HL-60/S4 treated with retinoic acid at 250 ng/mL for 4 days and 3 days (cell line): ENCODE data around the gene HCFC1.

Experiments used
- in situ Hi-C: fragments of 300-500 bp; cut with MboI; formaldehyde crosslinking; loops from 2 replicates; pipeline ENCODE4 v1.7.0; 2022; ENCODE audit warnings: low sequenced_read_pairs

The HCFC1 gene

GRCh38 chrX:153971450-153972367, at the start of gene HCFC1:
TSS of gene HCFC1 (minus strand) at chrX:153971818. CDS start at chrX:153970840, 978 bp downstream.
- in situ Hi-C loops: no loop called here

- in situ Hi-C loops: no loop called here
Observed at GRCh38 chrX:154021131-154021611, 49.6 kb upstream of the HCFC1 start.

DNA sequence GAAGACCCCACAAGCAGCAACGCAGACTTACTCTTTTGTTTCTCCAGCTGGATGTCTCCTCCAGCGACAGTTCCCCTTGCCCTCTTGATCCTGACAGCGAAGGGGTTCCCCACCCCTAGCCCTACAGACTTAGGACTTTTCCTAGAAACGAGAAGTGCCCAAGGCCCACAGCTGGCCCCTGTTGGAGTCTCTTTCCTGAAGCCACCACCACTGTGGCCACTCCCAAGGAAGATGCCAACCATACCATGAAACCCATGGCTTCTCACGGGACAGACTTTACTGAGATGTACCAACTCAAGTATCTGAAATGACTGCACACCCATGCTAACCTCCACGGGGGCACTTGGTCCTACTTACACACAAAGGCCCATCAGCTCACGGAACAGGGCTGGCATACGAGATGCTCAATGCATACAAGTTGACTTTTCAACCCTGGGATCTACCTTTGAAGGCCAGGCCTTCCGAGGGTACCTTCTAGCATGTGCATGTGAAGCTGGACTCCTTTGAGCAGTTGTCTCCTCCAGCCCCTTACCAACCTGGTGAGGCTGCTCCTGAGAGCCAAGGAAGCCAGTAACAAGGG, 49.0 kb upstream of the HCFC1 start:
- in situ Hi-C loops: no loop called here

DNA sequence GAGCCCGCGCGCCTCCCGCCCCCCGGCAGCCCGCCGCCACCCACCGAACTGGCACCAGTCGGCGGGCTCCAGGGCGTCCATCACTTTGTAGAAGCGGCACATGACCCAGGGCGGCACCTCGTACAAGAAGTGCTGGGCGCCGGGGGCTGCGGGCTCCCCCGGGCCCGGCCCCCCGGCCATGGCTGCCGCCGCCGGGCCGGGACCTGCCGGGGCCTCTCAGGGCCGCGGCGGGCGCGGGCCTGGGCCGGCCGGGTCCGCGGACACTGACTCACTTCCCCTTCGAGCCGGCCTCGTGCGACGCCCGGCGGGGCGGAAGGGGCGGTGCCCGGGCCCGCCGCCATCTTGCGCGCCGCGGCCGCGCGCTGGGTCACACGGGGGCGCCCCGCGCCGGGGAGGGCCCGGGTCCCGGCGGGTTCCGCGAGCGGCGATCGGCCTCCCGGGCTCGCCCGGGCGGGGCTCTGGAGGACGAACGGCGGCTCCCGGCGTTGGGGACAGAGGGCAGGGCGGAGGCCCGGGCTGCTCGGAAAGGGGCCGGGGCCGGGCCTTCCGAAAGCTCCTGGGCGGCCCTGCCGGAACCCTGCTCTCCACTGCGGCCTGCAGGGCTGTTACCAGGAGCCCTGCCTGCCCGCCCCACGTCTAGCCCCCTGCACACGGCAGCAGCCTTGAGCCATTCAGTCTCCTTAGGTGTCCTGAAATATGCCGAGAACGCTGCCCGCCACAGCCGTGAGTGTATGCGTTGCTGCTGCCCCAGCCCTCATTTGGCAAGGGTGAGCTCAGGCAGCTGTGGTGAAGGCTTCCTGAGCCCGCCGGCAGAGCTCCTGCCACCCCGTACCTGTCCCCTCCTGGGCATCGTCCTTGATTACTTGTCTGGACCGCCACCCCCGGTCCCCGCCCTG, 48.3 kb upstream of the HCFC1 start, which contains the start of gene IRAK1:
Gene IRAK1 (minus strand): TSS at position 270 of the 896 bp plus-strand sequence. CDS start 90 bp downstream, at position 180.
- in situ Hi-C loops: no loop called here

- in situ Hi-C loops: no loop called here
Observed at GRCh38 chrX:154019061-154019621, 47.5 kb upstream of the HCFC1 start.

DNA sequence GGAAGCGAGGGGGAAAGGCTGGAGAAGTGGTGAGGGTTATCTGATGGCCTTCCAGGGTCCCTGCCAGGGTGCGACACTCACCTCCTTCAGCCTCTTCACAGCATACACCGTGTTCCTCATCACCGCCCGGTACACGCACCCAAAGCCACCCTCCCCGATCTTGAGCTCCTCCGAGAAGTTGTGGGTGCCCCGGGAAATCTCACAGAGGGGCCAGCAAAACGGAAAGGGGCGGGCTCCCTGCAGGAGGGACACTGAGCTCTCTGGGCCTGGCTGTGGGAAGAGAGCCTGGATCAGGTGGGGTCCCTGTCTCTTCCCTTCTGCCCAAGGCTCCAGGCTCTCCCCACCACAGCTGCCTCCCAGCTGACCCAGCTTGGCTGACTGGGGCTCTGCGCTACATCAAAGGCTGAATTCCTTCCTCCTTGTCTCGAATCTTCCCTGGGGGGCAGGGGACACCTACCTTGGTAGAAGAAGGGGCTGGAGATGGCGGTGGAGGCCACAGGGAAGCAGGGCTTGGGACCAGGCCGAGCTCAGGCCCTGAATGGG, 47.0 kb upstream of the HCFC1 start:
- in situ Hi-C loops: no loop called here

DNA sequence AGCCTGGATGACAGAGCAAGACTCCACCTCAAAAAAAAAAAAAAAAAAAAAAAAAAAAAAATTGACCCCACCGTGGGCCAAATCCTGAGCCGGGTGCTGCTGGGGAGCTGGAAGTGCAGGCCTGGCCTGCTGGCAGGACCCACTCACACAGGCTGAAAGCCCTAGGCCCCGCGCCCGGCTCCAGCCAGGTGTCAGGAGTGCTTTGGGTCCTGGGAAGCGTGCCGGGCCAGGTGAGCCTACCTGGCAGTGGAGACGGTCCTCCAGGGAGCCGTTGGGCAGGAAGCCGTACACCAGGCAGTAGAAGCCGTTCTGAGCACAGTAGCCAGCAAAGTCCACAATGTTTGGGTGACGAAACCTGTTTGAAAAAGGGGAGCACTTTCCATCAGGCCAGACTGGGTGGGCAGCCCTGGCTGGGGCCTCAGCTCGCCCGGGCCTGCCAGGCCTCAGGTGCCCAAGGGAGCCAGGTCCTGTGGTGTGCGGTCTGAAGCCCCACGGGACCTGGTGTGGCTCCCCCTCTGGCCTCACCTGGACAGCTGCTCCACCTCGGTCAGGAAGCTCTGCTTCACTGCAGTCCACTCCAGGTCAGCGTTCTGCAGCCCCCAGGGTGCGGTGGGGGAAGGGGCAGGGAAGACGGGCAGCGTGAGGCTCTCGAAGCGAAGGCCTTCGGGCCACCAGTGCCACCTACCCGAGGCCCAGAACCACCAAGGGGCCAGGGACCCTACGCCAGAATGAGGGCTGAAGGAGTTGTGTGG, 46.3 kb upstream of the HCFC1 start:
- in situ Hi-C loops: no loop called here

DNA sequence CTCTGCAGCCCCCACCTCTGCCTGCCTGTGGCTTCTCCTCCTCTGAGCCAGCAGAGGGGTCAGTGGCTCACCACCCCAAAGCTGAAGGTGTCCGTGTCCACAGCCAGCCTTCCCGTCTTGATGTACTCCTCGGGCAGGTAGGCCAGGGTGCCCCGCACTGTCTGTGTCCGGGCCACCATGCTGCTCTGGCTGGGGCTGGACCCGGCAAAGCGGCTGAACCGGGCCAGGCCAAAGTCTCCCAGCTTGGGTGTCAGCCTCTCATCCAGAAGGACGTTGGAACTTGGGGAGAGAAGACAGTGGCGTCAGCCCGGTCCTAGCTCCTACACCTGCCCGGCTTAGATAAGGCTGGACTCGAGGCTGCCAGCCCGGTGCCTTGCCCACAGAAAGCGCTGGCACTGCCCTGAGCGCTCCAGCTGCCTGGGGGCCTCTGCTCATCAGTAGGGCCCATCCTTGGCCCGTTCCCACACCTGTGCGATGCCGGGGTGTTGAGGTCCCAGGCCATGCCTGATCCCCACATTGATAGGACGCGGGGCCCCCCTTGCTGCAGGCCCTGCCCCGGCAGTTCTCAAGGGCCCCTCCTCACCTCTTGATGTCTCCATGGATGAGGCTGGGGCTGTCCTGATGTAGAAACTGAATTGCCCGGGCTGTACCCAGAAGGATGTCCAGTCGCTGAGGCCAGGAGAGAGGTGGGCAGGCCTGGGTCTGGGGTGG, 44.9 kb upstream of the HCFC1 start:
- in situ Hi-C loops: no loop called here

GRCh38 chrX:154015581-154016264, 44.1 kb upstream of the HCFC1 start:
- in situ Hi-C loops: no loop called here

GRCh38 chrX:154014429-154015380, 43.1 kb upstream of the HCFC1 start:
- in situ Hi-C loops: no loop called here

- in situ Hi-C loops: no loop called here
Observed at GRCh38 chrX:154013614-154014360, 42.2 kb upstream of the HCFC1 start.

- in situ Hi-C loops: no loop called here
Observed at GRCh38 chrX:154013001-154013421, 41.4 kb upstream of the HCFC1 start.

DNA sequence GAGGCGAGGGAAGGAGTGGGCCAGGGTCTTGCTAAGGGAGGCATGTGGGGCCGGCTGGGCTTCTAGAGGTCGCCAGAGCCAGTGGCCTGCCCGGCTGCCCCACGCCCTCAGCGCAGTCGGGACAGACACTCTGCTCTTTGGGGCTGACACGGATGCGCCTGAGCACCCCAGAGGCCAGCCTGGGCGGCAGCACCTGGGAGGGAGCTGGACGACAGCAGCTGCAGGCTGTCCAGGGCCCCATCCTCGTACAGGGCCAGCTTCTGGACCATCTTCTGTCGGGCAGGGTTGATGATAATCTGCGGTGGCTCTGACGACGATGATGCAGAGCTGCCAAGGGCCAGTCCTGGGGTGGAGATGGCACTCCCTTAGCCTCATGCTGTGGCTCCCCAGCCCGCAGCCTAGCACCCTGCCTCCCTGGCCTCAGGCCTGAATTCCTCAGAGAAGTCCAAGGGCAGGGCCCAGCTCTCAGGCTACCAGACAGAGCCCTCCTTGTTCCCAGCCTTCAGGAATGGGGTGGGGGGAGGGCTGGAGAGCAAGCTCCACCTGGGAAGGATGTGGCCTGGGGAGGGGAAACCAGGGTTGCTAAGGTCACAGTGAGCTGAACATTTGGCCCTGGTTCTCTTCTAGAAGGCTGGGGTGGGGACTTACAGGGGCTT, 40.8 kb upstream of the HCFC1 start:
- in situ Hi-C loops: no loop called here

DNA sequence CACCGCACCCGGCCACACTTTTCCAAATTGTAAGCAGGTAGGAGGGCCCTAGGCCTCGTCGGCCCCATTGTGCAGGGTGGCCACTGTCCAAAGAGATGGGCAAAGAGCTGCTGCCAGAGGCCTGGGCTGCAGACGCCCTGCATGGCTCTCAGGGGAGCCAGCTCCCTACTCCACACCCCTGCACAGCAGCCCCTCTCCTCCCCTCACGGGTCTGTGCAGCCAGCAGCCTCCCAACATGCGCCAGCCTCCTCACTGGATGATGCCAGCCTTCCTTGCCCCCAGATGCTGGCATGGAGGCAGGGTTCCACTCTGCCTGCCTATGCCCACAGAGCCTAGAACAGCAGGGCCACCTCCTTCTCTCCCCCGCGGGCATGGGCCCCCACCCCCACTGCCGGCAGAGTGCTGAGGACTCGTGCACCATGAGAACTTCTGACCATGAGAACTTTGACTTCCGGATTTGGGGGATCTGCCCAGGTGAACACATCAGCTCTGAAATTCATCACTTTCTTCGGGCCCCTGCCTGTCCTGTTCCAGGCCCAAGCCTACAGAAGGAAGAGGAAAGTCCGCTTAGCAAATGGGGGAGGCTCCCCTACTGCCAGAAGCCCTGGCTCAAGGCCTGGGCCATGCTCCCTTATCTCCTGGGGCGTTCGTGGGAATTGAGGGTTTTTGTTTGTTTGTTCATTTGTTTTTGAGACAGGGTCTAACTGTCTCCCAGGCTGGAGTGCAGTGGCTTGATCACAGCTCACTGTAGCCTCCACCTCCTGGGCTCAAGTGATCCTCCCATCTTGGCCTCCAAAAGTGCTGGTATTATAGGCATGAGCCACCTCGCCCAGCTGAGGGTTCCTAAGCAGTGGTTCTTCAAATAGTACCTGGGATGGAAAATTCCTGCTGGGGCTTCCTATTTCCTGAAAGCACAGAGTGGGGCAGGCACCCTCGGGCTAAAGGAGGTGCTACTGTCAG, 40.0 kb upstream of the HCFC1 start:
- in situ Hi-C loops: no loop called here
